ENCODE measurements around the gene OR1K1. TPM values are rescaled to one million over a fixed set of nuclear protein-coding genes. Genes with fewer than 3 reads are reported as not detected.
"Not testable (repeated sequence)": the region's sequence is repeated elsewhere in the genome, so short reads cannot be mapped to it uniquely, and the experiment has no call there.

The OR1K1 gene
- total RNA-seq, 2 experiments from 2014 or later = not detected

DNA sequence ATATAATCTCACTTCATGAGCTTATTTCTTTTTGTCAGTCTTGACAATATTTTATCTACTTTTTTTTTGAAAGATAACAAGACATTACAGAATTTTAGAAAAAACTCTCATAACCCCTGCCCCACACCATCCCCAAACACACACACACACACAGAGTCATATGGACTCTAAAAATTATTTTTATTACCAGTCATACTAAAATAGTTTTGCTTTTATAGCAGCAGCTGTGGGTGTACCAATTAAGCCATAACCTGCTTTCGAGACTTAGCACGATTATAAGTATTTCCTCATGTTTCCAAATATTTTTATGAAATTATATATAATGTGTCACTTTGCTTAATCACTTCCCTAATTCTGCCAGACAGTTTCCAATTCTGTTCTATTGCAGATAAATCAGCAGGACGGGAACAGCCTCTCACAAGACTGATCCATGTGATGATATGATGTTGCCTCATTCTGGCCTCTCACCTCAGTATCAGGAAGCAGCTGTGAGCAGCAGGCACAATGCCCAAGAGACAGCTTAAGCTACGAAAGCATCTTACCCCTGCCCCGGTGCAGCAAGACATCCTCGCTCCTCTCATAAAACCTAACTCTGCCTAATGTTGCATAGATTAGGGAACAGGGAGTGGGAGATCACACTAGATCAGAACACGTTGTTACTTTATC, 21.5 kb downstream of the OR1K1 start:
- CTCF ChIA-PET = interaction anchor here (2.0 kb wide), 1 partner anchor 14 kb away, joined by 7 read pairs; no protein-coding TSS in a partner anchor
- Mint-ChIP-seq H3K4me3 (no peak overlapping the region), H3K9me3 (no peaks in the 10 kb centered on the region), H3K36me3 (ENCODE audit: low read depth) (peaks cover 26% of the 10 kb centered on the region), H3K27me3 (no peaks in the 10 kb centered on the region), H3K27ac (no peak overlapping the region), H3K4me1 (ENCODE audit: low read depth) (peaks cover 41% of the 10 kb centered on the region)
- no peak for ATAC-seq
- intact Hi-C loops (cut with micrococcal nuclease) = no loop called here
- DNase-seq = no peak
- POLR2A ChIA-PET = interaction anchor here (1.3 kb wide), 1 partner anchor 13 kb away, joined by 3 read pairs; no protein-coding TSS in a partner anchor
- TF ChIP-seq, protein P1, sequence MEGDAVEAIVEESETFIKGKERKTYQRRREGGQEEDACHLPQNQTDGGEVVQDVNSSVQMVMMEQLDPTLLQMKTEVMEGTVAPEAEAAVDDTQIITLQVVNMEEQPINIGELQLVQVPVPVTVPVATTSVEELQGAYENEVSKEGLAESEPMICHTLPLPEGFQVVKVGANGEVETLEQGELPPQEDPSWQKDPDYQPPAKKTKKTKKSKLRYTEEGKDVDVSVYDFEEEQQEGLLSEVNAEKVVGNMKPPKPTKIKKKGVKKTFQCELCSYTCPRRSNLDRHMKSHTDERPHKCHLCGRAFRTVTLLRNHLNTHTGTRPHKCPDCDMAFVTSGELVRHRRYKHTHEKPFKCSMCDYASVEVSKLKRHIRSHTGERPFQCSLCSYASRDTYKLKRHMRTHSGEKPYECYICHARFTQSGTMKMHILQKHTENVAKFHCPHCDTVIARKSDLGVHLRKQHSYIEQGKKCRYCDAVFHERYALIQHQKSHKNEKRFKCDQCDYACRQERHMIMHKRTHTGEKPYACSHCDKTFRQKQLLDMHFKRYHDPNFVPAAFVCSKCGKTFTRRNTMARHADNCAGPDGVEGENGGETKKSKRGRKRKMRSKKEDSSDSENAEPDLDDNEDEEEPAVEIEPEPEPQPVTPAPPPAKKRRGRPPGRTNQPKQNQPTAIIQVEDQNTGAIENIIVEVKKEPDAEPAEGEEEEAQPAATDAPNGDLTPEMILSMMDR (IDR thresholded peaks at IDR 0.05) = no peak

DNA sequence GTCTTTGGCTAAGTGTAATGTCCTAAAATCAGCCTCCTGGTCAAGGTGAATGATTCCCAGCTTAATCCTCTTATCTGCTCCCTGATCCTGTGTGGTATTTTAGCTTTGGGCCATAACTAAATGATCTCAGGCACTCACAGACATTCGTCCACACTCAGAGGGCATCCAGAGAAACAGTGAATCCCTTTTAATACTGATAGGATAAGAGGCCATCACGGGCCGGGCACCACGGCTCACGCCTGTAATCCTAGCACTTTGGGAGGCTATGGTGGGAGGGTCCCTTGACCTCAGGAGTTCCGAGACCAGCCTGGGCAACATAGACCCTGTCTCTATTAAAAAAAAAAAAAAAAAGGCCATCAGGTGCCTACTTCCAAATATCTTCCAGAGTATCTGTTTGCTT, 22.1 kb downstream of the OR1K1 start:
- TF ChIP-seq, protein P1 (IDR thresholded peaks at IDR 0.05) = no peak
- no peaks in the 10 kb centered on the region for H3K27me3 Mint-ChIP-seq
- ATAC-seq (no peak), DNase-seq (no peak)
- no peak overlapping the region for H3K4me3 Mint-ChIP-seq
- H3K27ac Mint-ChIP-seq = no peak overlapping the region
- intact Hi-C loops (cut with micrococcal nuclease) = no loop called here
- H3K36me3 Mint-ChIP-seq (ENCODE audit: low read depth) = peaks cover 21% of the 10 kb centered on the region
- H3K9me3 Mint-ChIP-seq = no peaks in the 10 kb centered on the region
- ChIA-PET CTCF (no interaction called here), POLR2A (interaction anchor here (1.3 kb wide), 1 partner anchor 13 kb away, joined by 3 read pairs; no protein-coding TSS in a partner anchor)
- H3K4me1 Mint-ChIP-seq (ENCODE audit: low read depth) = peaks cover 41% of the 10 kb centered on the region

DNA sequence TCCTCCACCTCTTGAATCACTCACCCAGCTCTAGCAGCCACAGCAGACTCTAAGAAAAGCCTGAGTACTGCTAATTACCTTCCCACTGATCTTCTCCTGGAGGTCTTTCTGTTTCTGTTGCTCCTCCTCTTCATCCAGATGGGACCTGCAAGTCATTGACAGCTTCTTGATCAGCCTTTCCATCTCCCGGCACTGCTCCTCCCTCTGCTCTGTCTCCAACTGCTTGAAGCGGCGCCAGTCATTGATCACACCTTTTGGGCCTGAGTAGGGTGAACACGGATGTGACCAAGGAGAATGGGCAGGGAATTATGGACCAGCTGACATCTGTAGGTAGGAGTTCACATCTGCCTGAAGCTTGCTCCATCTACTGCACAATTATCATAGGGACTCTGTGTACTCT, 23.0 kb downstream of the OR1K1 start:
- no peaks in the 10 kb centered on the region for H3K27me3 Mint-ChIP-seq
- H3K4me3 Mint-ChIP-seq = no peak overlapping the region
- H3K9me3 Mint-ChIP-seq = no peaks in the 10 kb centered on the region
- POLR2A ChIA-PET = interaction anchor here (1.3 kb wide), 1 partner anchor 12 kb away, joined by 3 read pairs; no protein-coding TSS in a partner anchor
- ATAC-seq = no peak
- peaks cover 42% of the 10 kb centered on the region for H3K4me1 Mint-ChIP-seq (ENCODE audit: low read depth)
- intact Hi-C loops (cut with micrococcal nuclease) = no loop called here
- H3K36me3 Mint-ChIP-seq (ENCODE audit: low read depth) = peaks cover 19% of the 10 kb centered on the region
- CTCF ChIA-PET = interaction anchor here (0.7 to 2.0 kb wide), 2 partner anchors 12 to 698 kb away, joined by 3 to 5 read pairs; no protein-coding TSS in a partner anchor
- DNase-seq = no peak
- TF ChIP-seq, protein P1 (IDR thresholded peaks at IDR 0.05) = no peak
- peak overlapping the region; percentile 3 for H3K27ac Mint-ChIP-seq

DNA sequence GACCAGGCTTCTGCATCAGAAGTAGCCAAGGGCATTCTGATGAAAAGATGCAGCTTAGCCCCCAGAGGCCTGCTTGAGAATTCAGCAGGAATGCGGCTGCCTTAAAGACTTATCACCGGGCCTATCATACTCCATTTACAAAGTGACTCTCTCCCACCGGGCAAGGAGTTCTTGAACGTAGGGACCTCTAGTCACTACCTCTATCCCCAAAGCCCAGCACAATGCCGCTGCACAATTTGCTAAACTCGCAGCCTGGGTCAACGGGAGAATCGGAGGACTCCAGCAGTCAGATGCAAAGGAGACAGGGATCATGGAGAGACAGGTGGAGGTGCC, 27.8 kb downstream of the OR1K1 start:
- intact Hi-C loops (cut with micrococcal nuclease) = no loop called here

DNA sequence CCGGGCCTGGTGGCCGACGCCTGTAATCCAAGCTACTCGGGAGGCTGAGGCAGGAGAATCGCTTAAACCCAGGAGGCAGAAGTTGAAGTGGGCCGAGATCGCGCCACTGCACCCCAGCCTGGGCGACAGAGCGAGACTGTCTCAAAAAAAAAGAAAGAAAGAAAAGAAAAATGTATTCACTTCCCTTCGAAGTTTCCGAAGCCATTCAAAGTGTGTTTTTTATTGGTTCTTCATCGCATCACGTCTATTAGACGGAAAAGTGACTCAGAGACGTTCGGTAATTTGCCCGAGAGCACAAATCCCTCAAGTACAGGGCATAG, 29.0 kb downstream of the OR1K1 start:
- Mint-ChIP-seq H3K27ac (peak overlapping the region; percentile 95), H3K4me1 (ENCODE audit: low read depth) (peaks cover 30% of the 10 kb centered on the region), H3K4me3 (peak overlapping the region; percentile 93)
- intact Hi-C loops (cut with micrococcal nuclease); H3K36me3 Mint-ChIP-seq (ENCODE audit: low read depth); DNase-seq; ATAC-seq; H3K9me3 Mint-ChIP-seq; H3K27me3 Mint-ChIP-seq: not testable (repeated sequence)
- ChIA-PET POLR2A (interaction anchor here (1.2 to 2.2 kb wide), 2 partner anchors 9 to 13 kb away, joined by 4 to 6 read pairs; no protein-coding TSS in a partner anchor), CTCF (interaction anchor here (1.2 to 1.8 kb wide), 3 partner anchors 19 to 478 kb away, joined by 4 to 7 read pairs (median 4); no protein-coding TSS in a partner anchor)

More for the DNA sequence above, 27.8 kb downstream of the OR1K1 start:
- Mint-ChIP-seq H3K36me3 (ENCODE audit: low read depth) (peaks cover 5% of the 10 kb centered on the region), H3K27ac (peak overlapping the region; percentile 95), H3K27me3 (no peaks in the 10 kb centered on the region), H3K4me3 (peak overlapping the region; percentile 93), H3K4me1 (ENCODE audit: low read depth) (peaks cover 30% of the 10 kb centered on the region), H3K9me3 (no peaks in the 10 kb centered on the region)
- CTCF ChIA-PET = interaction anchor here (0.9 to 1.8 kb wide), 4 partner anchors 11 to 477 kb away, joined by 3 to 7 read pairs (median 4); no protein-coding TSS in a partner anchor
- DNase-seq (no peak), ATAC-seq (peak; percentile 3)
- TF ChIP-seq, protein P1 (IDR thresholded peaks at IDR 0.05) = no peak
- POLR2A ChIA-PET = interaction anchor here (0.9 to 2.2 kb wide), 2 partner anchors 9 to 11 kb away, joined by 3 to 6 read pairs; no protein-coding TSS in a partner anchor

All from activated CD8-positive, alpha-beta T cell treated with anti-CD3 and anti-CD28 coated beads for 36 hours (primary cell).